Right lobe of liver (tissue), 6 donors: ENCODE data around the gene FOXP4. TPM values are rescaled to one million over a fixed set of nuclear protein-coding genes. Genes with fewer than 3 reads are reported as not detected.

Source experiments
- ATAC-seq, 4 donors: fragments of 200-7000 bp; cut with Tn5 transposase; one replicate each; pipeline ENCODE4 v1.9.1; 2020; ENCODE audit warnings: mild to moderate bottlenecking in 4 of 4, moderate library complexity in 4 of 4
- DNase-seq, 3 donors: peaks; one replicate each; pipeline ENCODE4 v3.0.0-alpha.2; 2020
- H3K27ac ChIP-seq, 3 donors: fragments of 200-600 bp; one replicate each; pipeline ENCODE4 v1.8.0; 2022
- H3K27me3 ChIP-seq, 2 donors: fragments of 200-600 bp; one replicate each; pipeline ENCODE4 v1.8.0; 2022
- H3K36me3 ChIP-seq, 4 donors: fragments of 200-600 bp; sonication (generic) in 1 of 4; one replicate each; pipeline versions ENCODE4 v1.5.1 to v1.8.0; 2017 to 2022; ENCODE audit warnings: control low read depth in 1 of 4
- H3K4me1 ChIP-seq, 4 donors: fragments of 200-600 bp; sonication (generic) in 1 of 4; one replicate each; pipeline versions ENCODE4 v1.5.1 to v1.8.0; 2017 to 2022; ENCODE audit warnings: control low read depth in 1 of 4
- H3K4me3 ChIP-seq, 3 donors: fragments of 200-600 bp; one replicate each; pipeline ENCODE4 v1.8.0; 2022
- H3K9me3 ChIP-seq, 4 donors: fragments of 200-600 bp; sonication (generic) in 1 of 4; one replicate each; pipeline versions ENCODE4 v1.5.1 to v1.8.0; 2017 to 2022; ENCODE audit warnings: control low read depth in 1 of 4
- POLR2A ChIP-seq: fragments of 450-650 bp; IDR thresholded peaks from one replicate; pipeline ENCODE4 v1.6.1; 2017; ENCODE audit warnings: antibody characterized with exemption, mild to moderate bottlenecking
- WGBS: methylation state at CpG from one replicate; pipeline ENCODE4 v1.1.6; 2018; ENCODE audit warnings: low coverage, low lambda C conversion rate; ENCODE audit not compliant: insufficient coverage; ENCODE audit errors: missing lambda C conversion rate; 5-methylcytosine and 5-hydroxymethylcytosine counted together
- intact Hi-C, 2 donors: fragments of 100-400 bp; cut with DNase I; formaldehyde crosslinking; loops; one replicate each; pipeline versions ENCODE4 v1.11.2 to v1.14.1; 2022
- total RNA-seq, 6 experiments: library from RNA; depleted of rRNA in 2 of 6; stranded (reverse); fragments of >200 nt in 2 of 6; fragmentation: NEBNext Ultra II Directional in 3 of 6; extraction: Animal tissue kit (Norgen Biotek cat#: 25700) in 3 of 6; gene quantifications; one replicate each; pipeline versions ENCODE4 v1.1.0 to v1.2.4, GENCODE V29; 2016 to 2023
- TF ChIP-seq, protein P1 (sequence below), 4 donors: fragments of 200-600 bp in 3 of 4; fragments of 450-650 bp in 1 of 4; IDR thresholded peaks; one replicate each; pipeline versions ENCODE4 v1.5.1 to v1.8.0; 2016 to 2022; ENCODE audit warnings: antibody characterized with exemption in 4 of 4, mild to moderate bottlenecking in 2 of 4
- donor health status: DM: no; HTN: yes; CAD: no.
- donor health status: DM: no; HTN: no; CAD: no.
- donor health status: DM: no; HTN: no; CAD: no.
- donor health status: DM: no; HTN: yes; CAD: no.
- donor health status: DM: no; HTN: yes; CAD: no.

Gene FOXP4
- total RNA-seq, 6 experiments from 2014 or later, result 12.6 to 19.2 (median 14.9) TPM

DNA sequence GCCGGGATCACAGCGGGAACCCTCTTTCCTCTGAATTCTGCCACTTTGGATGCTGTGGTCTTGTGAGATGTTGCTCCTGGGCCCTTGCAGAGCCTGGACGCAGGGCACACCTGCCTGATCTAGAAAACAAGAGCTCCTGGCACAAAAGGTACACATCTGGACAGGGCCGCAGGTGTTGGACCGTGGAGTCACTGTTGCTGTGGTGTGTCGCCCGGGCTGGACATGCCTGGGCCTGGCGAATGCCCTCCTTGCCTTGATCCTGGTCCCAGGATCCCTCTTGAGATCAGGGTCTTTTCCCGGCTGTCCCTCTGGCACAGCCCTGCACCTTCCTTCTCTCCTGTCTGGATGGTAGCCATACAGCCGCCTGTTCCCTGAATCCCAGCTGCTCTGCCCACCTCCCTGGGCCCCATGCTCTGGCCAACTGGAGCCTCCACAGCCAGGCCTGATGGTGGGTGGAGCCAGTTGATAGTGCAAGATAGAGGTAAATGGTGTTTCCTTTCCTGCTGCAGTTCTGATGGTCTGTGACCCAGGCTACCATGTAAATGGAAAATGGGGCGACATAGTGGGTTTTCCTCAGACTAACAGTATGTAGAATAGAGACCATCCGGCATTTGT is 5.0 kb downstream of the FOXP4 start:
- peaks cover 0 to 27% (median 5%) of the 10 kb centered on the region in 4 donors for H3K4me1 ChIP-seq
- no peak for DNase-seq
- TF ChIP-seq POLR2A, result no peak
- TF ChIP-seq, protein P1, sequence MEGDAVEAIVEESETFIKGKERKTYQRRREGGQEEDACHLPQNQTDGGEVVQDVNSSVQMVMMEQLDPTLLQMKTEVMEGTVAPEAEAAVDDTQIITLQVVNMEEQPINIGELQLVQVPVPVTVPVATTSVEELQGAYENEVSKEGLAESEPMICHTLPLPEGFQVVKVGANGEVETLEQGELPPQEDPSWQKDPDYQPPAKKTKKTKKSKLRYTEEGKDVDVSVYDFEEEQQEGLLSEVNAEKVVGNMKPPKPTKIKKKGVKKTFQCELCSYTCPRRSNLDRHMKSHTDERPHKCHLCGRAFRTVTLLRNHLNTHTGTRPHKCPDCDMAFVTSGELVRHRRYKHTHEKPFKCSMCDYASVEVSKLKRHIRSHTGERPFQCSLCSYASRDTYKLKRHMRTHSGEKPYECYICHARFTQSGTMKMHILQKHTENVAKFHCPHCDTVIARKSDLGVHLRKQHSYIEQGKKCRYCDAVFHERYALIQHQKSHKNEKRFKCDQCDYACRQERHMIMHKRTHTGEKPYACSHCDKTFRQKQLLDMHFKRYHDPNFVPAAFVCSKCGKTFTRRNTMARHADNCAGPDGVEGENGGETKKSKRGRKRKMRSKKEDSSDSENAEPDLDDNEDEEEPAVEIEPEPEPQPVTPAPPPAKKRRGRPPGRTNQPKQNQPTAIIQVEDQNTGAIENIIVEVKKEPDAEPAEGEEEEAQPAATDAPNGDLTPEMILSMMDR (IDR thresholded peaks at IDR 0.05), result no peak
- WGBS, result 87% methylated on average over 4 of the region's 12 CpGs
- H3K4me3 ChIP-seq, result no peak overlapping the region
- H3K9me3 ChIP-seq, result no peaks in the 10 kb centered on the region
- ATAC-seq, result no peak
- no peaks in the 10 kb centered on the region for H3K36me3 ChIP-seq
- intact Hi-C loops, result no loop called here
- no peaks in the 10 kb centered on the region for H3K27me3 ChIP-seq
- H3K27ac ChIP-seq, result no peak overlapping the region

DNA sequence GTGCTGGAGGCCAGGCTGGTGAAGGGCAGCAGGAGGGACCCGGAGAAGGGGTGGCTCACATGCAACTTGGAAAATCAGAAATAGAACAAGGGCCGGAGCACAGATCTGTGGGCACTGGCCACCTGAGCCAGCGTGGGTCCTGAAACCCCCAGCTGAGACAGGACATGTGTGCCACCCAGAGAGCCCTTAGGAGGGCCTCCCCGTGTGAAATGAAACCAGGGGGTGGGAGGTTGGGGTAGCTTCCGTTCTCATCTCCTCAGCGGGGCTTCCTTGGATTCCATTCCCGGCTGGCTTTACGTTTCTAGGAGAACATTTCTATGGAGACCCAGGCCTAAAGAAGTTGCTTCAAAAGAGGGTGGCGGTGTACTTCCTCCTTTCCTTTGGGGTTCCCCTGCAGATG is 5.7 kb downstream of the FOXP4 start:
- Histone ChIP-seq H3K27me3 (no peaks in the 10 kb centered on the region), H3K9me3 (no peaks in the 10 kb centered on the region), H3K27ac (no peak overlapping the region), H3K4me3 (no peak overlapping the region), H3K36me3 (no peaks in the 10 kb centered on the region), H3K4me1 (peaks cover 0 to 27% (median 5%) of the 10 kb centered on the region in 4 donors)
- DNase-seq (no peak), ATAC-seq (no peak)
- no peak for TF ChIP-seq POLR2A
- TF ChIP-seq, protein P1 (IDR thresholded peaks at IDR 0.05), result no peak
- 83% methylated on average over 4 of the region's 9 CpGs for WGBS
- intact Hi-C loops, result no loop called here

DNA sequence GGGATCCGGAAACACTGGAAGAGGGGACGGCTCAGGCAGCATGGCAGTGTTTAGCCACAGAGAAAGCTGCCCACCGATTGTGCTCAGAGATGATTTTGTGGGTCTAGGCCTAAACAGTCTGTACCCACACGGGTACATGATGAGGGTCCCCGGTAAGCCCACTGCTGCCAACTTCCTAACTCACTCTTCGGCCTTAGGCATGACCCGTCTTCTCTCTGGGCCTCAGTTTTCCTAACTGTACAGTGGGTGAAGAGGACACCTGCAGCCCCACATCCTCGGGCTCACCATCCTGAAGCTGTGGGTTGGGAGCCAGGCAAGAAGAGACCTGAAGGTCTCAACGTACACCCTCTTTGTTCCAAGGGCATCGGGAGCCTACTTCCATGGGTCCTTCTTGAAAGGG is 6.5 kb downstream of the FOXP4 start:
- TF ChIP-seq POLR2A, result no peak
- TF ChIP-seq, protein P1 (IDR thresholded peaks at IDR 0.05), result no peak
- intact Hi-C loops, result no loop called here
- Histone ChIP-seq H3K36me3 (no peaks in the 10 kb centered on the region), H3K27ac (no peak overlapping the region), H3K4me3 (no peak overlapping the region), H3K27me3 (no peaks in the 10 kb centered on the region), H3K4me1 (peaks cover 0 to 27% (median 5%) of the 10 kb centered on the region in 4 donors), H3K9me3 (no peaks in the 10 kb centered on the region)
- no CpG with 5 or more reads among the region's 10 CpGs for whole genome bisulfite sequencing
- no peak for DNase-seq
- no peak for ATAC-seq

DNA sequence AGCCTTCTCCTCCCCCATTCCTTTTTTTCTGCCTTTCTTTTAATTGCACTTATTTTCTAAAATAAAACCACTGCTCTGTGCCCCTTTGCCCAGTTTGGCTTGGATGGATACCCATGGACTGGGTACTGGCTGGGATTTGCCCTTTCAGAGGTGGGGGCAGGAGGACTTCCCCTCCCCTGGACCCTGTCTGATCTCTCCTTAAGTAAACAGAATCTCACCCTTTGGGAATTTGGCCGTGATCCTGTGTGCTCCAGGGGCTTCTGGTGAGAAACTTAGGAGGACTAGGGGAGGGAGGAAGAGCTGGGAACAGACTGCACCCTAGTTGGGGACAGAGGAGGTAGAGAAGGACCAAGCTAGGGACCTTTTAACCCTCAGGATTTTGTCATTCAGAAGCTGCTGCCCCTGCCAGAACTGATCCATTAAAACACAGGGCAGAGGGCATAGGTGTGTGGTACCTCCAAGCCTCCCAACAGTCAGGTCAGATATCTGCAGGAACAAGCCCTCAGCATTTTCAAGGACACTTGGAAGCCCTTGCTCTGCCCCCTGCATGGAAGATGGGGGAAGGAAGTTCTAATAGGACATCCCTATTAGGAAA is 7.3 kb downstream of the FOXP4 start:
- intact Hi-C loops, result no loop called here
- H3K4me1 ChIP-seq, result peaks cover 0 to 28% (median 5%) of the 10 kb centered on the region in 4 donors
- TF ChIP-seq, protein P1 (IDR thresholded peaks at IDR 0.05), result no peak
- TF ChIP-seq POLR2A, result no peak
- H3K36me3 ChIP-seq, result no peaks in the 10 kb centered on the region
- H3K27ac ChIP-seq, result no peak overlapping the region
- 30% methylated on average over 1 of the region's 1 CpG for whole genome bisulfite sequencing
- no peak overlapping the region for H3K4me3 ChIP-seq
- ATAC-seq (peak in 3 of 4 donors; percentile 32 to 69 (median 49)), DNase-seq (no peak)
- H3K9me3 ChIP-seq, result no peaks in the 10 kb centered on the region
- H3K27me3 ChIP-seq, result no peaks in the 10 kb centered on the region
